HCT116 (cell line): ENCODE measurements around the gene AXIN2. TPM values are rescaled to one million over a fixed set of nuclear protein-coding genes. Genes with fewer than 3 reads are reported as not detected.

Experiments
- ATAC-seq: fragments of 200-7000 bp; cut with Tn5 transposase; 2 replicates; pipeline ENCODE4 v1.9.1; 2020; ENCODE audit warnings: mild to moderate bottlenecking, moderate library complexity
- BruUV-seq: library from RNA; stranded (reverse); fragments of 400-500 nt; replicated peaks from 2 replicates; lab custom pipeline; 2021; lab: Mats Ljungman, UMichigan
- CTCF ChIA-PET: fragments of 300-600 bp; sonication (Branson Sonifier 250); formaldehyde crosslinking; loops from one replicate; lab custom pipeline; 2021; ENCODE audit warnings: antibody characterized with exemption; lab: Charles Lee
- POLR2A ChIA-PET: fragments of 300-600, 350-600 bp; sonication (Branson Sonifier 250); formaldehyde crosslinking; loops from one replicate; lab custom pipeline; 2021; ENCODE audit warnings: antibody characterized with exemption; lab: Charles Lee
- RAD21 ChIA-PET, 2 experiments: fragments of 300-600 bp; sonication (Branson Sonifier 250); formaldehyde crosslinking; loops; one replicate each; lab custom pipeline; 2023; ENCODE audit warnings: low total read pairs in 2 of 2; ENCODE audit not compliant: uncharacterized antibody in 2 of 2, unreplicated experiment in 2 of 2, low non-redundant PET in 1 of 2; lab: Charles Lee
- DNase-seq: peaks from one replicate; pipeline ENCODE4 v3.0.0-alpha.2; 2010; ENCODE audit warnings: low read depth, low spot score
- H2AFZ ChIP-seq: fragments of 200-600 bp; shearing (Covaris generic), sonication (generic); 2 replicates; pipeline ENCODE4 v1.6.1; 2017; ENCODE audit warnings: low read depth, mixed run types, mixed read lengths, antibody characterized with exemption, low read length; ENCODE audit not compliant: poor library complexity, severe bottlenecking
- H3K27ac ChIP-seq: 2 replicates; pipeline ENCODE4 v1.5.1; 2012; ENCODE audit warnings: low read depth, low read length
- H3K27me3 ChIP-seq: fragments of 200-600 bp; sonication (generic); 2 replicates; pipeline ENCODE4 v1.6.1; 2016; ENCODE audit warnings: mixed run types, low read length, mixed read lengths; ENCODE audit not compliant: insufficient read depth
- H3K36me3 ChIP-seq, 2 experiments: fragments of 200-500 bp in 1 of 2; fragments of 200-600 bp in 1 of 2; sonication (Bioruptor generic) in 1 of 2; sonication (generic) in 1 of 2; 2 replicates each; pipeline versions ENCODE4 v1.5.1 to v1.6.1; 2014 to 2016; ENCODE audit warnings: low read length in 2 of 2, inconsistent platforms in 1 of 2, mixed read lengths in 1 of 2, mixed run types in 1 of 2; ENCODE audit not compliant: insufficient read depth in 2 of 2, control insufficient read depth in 1 of 2
- H3K4me1 ChIP-seq, 2 experiments: fragments of 200-600 bp in 1 of 2; sonication (generic) in 1 of 2; 2 replicates each; pipeline versions ENCODE4 v1.5.1 to v1.6.1; 2012 to 2017; ENCODE audit warnings: low read length in 2 of 2, inconsistent platforms in 1 of 2, mild to moderate bottlenecking in 1 of 2, mixed read lengths in 1 of 2, mixed run types in 1 of 2, moderate library complexity in 1 of 2; ENCODE audit not compliant: insufficient read depth in 2 of 2, control insufficient read depth in 1 of 2
- H3K4me2 ChIP-seq: fragments of 200-600 bp; sonication (generic); 2 replicates; pipeline ENCODE4 v1.6.1; 2017; ENCODE audit warnings: mixed run types, low read length, mixed read lengths
- H3K4me3 ChIP-seq, 2 experiments: fragments of 200-600 bp in 1 of 2; sonication (generic) in 1 of 2; replicated peaks in 1 of 2; 2 replicates each; pipeline ENCODE4 v1.5.1; 2011 to 2016; ENCODE audit warnings: low read length in 2 of 2, control low read depth in 1 of 2, low read depth in 1 of 2, mild to moderate bottlenecking in 1 of 2, mixed read lengths in 1 of 2, mixed run types in 1 of 2
- H3K79me2 ChIP-seq: fragments of 200-600 bp; sonication (generic); 2 replicates; pipeline ENCODE4 v1.6.1; 2017; ENCODE audit warnings: mild to moderate bottlenecking, mixed run types, low read length, moderate library complexity, mixed read lengths; ENCODE audit not compliant: insufficient read depth
- H3K9ac ChIP-seq: fragments of 200-600 bp; sonication (generic); 2 replicates; pipeline ENCODE4 v1.6.1; 2016; ENCODE audit warnings: low read length, mixed read lengths
- H3K9me2 ChIP-seq: fragments of 200-600 bp; sonication (generic), shearing (Covaris generic); 2 replicates; pipeline ENCODE4 v1.6.1; 2017; ENCODE audit warnings: mixed run types, mild to moderate bottlenecking, moderate library complexity; ENCODE audit not compliant: insufficient read depth
- H3K9me3 ChIP-seq, 2 experiments: fragments of 200-500 bp in 1 of 2; fragments of 200-600 bp in 1 of 2; sonication (Bioruptor generic) in 1 of 2; sonication (generic) in 1 of 2; 2 replicates each; pipeline ENCODE4 v1.6.1; 2014 to 2017; ENCODE audit warnings: low read length in 2 of 2, mixed read lengths in 2 of 2, inconsistent platforms in 1 of 2, low read depth in 1 of 2, mild to moderate bottlenecking in 1 of 2, mixed run types in 1 of 2, moderate library complexity in 1 of 2; ENCODE audit not compliant: control insufficient read depth in 1 of 2, insufficient read depth in 1 of 2
- H4K20me1 ChIP-seq: fragments of 200-600 bp; sonication (generic), shearing (Covaris generic); 2 replicates; pipeline ENCODE4 v1.6.1; 2017; ENCODE audit warnings: mixed run types, mild to moderate bottlenecking, moderate library complexity; ENCODE audit not compliant: insufficient read depth
- CBX3 ChIP-seq: IDR thresholded peaks from 2 replicates; pipeline ENCODE4 v1.6.1; 2012; ENCODE audit warnings: low read depth
- CEBPB ChIP-seq: IDR thresholded peaks from 2 replicates; pipeline ENCODE4 v1.6.1; 2012; ENCODE audit warnings: low read depth
- EZH2phosphoT487 ChIP-seq: fragments of 200-600 bp; IDR thresholded peaks from 2 replicates; pipeline ENCODE4 v1.6.1; 2018; ENCODE audit warnings: antibody characterized with exemption, borderline replicate concordance
- FOSL1 ChIP-seq: IDR thresholded peaks from 2 replicates; pipeline ENCODE4 v1.6.1; 2012; ENCODE audit warnings: low read depth
- RAD21 ChIP-seq: IDR thresholded peaks from 2 replicates; pipeline ENCODE4 v1.6.1; 2012; ENCODE audit warnings: low read depth, mild to moderate bottlenecking
- SIN3A ChIP-seq: IDR thresholded peaks from 2 replicates; pipeline ENCODE4 v1.6.1; 2012; ENCODE audit warnings: low read depth
- SP1 ChIP-seq: IDR thresholded peaks from 2 replicates; pipeline ENCODE4 v1.6.1; 2012; ENCODE audit warnings: low read depth
- SRF ChIP-seq: IDR thresholded peaks from 2 replicates; pipeline ENCODE4 v1.6.1; 2012; ENCODE audit warnings: low read depth
- YY1 ChIP-seq: IDR thresholded peaks from 2 replicates; pipeline ENCODE4 v1.6.1; 2011; ENCODE audit warnings: low read length, low read depth, moderate library complexity, mild to moderate bottlenecking; ENCODE audit not compliant: insufficient replicate concordance; ENCODE audit errors: extremely low read depth
- ZFX ChIP-seq: fragments of 450-650 bp; IDR thresholded peaks from 2 replicates; pipeline ENCODE4 v1.6.1; 2017
- intact Hi-C: fragments of 100-400 bp; cut with micrococcal nuclease; formaldehyde crosslinking; loops from 2 replicates; pipeline ENCODE4 v1.10.0; 2022
- total RNA-seq: library from RNA; stranded (reverse); gene quantifications from one replicate; pipeline ENCODE4 v1.2.1, GENCODE V29; 2021; ENCODE audit not compliant: unreplicated experiment
- TF ChIP-seq, protein P1 (sequence below): IDR thresholded peaks from 2 replicates; pipeline ENCODE4 v1.6.1; 2012; ENCODE audit warnings: low read depth
- TF ChIP-seq, protein P2 (sequence below): IDR thresholded peaks from 2 replicates; pipeline ENCODE4 v1.6.1; 2012
- TF ChIP-seq, protein P3 (sequence below), 3 experiments: fragments of 200-600 bp in 1 of 3; sonication (generic) in 1 of 3; IDR thresholded peaks in 2 of 3; conservative IDR thresholded peaks in 1 of 3; 2 replicates each; pipeline ENCODE4 v1.5.1; 2012 to 2017; ENCODE audit warnings: low read depth in 2 of 3, low read length in 2 of 3, antibody characterized with exemption in 1 of 3, borderline replicate concordance in 1 of 3, control low read depth in 1 of 3, mild to moderate bottlenecking in 1 of 3, mixed read lengths in 1 of 3, mixed run types in 1 of 3, moderate library complexity in 1 of 3; ENCODE audit not compliant: insufficient read depth in 1 of 3

Gene AXIN2
- total RNA-seq, 1 experiment from 2014 or later, result 7.1 TPM

DNA sequence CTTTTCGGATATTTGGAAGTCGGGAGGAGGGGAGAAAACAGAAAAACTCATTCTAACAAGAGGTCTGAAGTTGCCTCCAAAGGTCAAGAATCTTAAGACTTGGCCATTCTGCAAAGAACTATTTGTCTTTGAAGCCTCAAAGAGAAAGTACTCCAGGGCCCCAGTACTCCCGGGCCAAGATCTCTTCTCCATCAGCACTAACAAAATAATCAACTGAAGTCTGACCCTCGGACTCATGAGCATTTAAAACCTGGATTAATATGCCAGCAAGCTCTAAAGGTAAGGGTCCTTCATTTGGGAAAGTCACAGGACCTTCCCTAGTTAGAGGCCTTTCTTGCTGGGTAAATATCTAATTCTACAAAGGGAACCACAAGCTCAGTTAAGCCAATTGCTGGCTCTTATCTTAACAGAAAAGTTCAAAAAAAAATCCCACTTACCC is 4.5 kb downstream of the AXIN2 start (continued):
- TF ChIP-seq RAD21, result no peak
- TF ChIP-seq FOSL1, result no peak
- TF ChIP-seq SP1, result no peak
- TF ChIP-seq, protein P1, sequence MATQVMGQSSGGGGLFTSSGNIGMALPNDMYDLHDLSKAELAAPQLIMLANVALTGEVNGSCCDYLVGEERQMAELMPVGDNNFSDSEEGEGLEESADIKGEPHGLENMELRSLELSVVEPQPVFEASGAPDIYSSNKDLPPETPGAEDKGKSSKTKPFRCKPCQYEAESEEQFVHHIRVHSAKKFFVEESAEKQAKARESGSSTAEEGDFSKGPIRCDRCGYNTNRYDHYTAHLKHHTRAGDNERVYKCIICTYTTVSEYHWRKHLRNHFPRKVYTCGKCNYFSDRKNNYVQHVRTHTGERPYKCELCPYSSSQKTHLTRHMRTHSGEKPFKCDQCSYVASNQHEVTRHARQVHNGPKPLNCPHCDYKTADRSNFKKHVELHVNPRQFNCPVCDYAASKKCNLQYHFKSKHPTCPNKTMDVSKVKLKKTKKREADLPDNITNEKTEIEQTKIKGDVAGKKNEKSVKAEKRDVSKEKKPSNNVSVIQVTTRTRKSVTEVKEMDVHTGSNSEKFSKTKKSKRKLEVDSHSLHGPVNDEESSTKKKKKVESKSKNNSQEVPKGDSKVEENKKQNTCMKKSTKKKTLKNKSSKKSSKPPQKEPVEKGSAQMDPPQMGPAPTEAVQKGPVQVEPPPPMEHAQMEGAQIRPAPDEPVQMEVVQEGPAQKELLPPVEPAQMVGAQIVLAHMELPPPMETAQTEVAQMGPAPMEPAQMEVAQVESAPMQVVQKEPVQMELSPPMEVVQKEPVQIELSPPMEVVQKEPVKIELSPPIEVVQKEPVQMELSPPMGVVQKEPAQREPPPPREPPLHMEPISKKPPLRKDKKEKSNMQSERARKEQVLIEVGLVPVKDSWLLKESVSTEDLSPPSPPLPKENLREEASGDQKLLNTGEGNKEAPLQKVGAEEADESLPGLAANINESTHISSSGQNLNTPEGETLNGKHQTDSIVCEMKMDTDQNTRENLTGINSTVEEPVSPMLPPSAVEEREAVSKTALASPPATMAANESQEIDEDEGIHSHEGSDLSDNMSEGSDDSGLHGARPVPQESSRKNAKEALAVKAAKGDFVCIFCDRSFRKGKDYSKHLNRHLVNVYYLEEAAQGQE, result no peak
- TF ChIP-seq, protein P2, sequence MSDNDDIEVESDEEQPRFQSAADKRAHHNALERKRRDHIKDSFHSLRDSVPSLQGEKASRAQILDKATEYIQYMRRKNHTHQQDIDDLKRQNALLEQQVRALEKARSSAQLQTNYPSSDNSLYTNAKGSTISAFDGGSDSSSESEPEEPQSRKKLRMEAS, result no peak

DNA sequence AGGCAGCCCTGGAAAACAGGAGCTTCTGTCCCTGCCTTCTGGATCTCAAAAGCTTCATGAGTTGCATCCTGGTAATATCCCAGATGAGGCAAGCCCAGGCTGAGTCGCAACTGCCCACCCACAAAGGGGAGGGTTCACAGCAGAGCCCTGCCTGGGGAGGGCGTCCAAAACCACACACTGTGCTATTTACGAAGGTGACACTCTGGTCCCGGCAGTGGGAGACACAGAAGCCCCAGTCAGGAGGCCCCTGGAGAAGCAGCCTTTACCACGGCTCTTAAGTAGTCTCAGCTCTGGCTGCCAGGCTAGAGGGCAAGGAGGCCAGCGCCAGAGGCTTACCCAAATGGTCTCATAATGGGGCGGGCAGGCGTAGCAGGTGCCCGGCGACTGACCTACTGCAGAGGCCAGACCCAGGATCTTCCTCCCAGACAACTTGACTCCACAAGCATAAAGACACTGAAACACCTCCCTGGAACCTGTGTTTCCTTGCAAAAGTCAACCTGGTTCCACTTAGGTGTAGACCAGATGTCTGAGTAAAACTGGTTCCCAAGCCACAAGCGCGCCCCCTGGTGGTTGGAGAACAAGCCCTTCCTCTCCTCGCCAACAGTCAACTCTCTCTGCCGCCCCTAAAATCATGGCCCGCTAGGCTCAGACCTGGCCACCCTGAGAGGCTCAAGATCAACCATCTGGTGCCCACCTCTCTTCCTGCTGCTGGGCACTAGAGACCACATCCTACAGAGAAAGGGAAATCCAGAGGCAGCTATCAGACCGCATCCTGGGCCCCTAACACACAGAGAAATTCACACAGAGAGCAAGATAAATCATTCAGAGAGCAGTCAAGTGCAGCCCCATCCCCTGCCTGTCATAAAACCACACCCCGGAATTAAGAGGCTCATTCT is 5.2 kb downstream of the AXIN2 start:
- Histone ChIP-seq H3K79me2 (peaks cover 23% of the 10 kb centered on the region), H3K9ac (no peak overlapping the region), H3K9me3 (no peaks in the 10 kb centered on the region), H3K4me3 (peak overlapping the region; percentile 13 to 15; a peak in 3 of 4 replicates), H3K9me2 (no peaks in the 10 kb centered on the region), H3K27ac (peak overlapping the region; percentile 86), H3K4me2 (peak overlapping the region; percentile 94), H3K27me3 (no peaks in the 10 kb centered on the region), H3K4me1 (peaks cover 19 to 41% of the 10 kb centered on the region in 2 experiments), H3K36me3 (peaks cover 0 to 5% of the 10 kb centered on the region in 2 experiments; a peak in 2 of 4 replicates), H2AFZ (no peak overlapping the region), H4K20me1 (no peaks in the 10 kb centered on the region)
- DNase-seq (peak; percentile 66), ATAC-seq (peak; percentile 43)
- intact Hi-C loops, result loop anchor here (1.0 to 5.0 kb wide), 5 partner anchors 137 to 431 kb away; no protein-coding TSS in a partner anchor
- ChIA-PET CTCF (interaction anchor here (0.7 to 2.5 kb wide), 8 partner anchors 8 to 609 kb away, joined by 3 to 35 read pairs (median 5); no protein-coding TSS in a partner anchor), POLR2A (no interaction called here), RAD21 (interaction anchor here (1.7 to 2.6 kb wide), 2 partner anchors 262 to 324 kb away, joined by 5 to 11 read pairs; no protein-coding TSS in a partner anchor)
- TF ChIP-seq ZFX (no peak), SIN3A (no peak), SRF (no peak), YY1 (no peak), RAD21 (peak; percentile 78), CBX3 (no peak), EZH2phosphoT487 (no peak), CEBPB (no peak), FOSL1 (no peak)
- TF ChIP-seq, protein P3, sequence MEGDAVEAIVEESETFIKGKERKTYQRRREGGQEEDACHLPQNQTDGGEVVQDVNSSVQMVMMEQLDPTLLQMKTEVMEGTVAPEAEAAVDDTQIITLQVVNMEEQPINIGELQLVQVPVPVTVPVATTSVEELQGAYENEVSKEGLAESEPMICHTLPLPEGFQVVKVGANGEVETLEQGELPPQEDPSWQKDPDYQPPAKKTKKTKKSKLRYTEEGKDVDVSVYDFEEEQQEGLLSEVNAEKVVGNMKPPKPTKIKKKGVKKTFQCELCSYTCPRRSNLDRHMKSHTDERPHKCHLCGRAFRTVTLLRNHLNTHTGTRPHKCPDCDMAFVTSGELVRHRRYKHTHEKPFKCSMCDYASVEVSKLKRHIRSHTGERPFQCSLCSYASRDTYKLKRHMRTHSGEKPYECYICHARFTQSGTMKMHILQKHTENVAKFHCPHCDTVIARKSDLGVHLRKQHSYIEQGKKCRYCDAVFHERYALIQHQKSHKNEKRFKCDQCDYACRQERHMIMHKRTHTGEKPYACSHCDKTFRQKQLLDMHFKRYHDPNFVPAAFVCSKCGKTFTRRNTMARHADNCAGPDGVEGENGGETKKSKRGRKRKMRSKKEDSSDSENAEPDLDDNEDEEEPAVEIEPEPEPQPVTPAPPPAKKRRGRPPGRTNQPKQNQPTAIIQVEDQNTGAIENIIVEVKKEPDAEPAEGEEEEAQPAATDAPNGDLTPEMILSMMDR (IDR thresholded peaks at IDR 0.05 in 2 of 3, conservative IDR thresholded peaks at IDR 0.05 in 1 of 3; ENCODE audit: borderline replicate concordance in 1 of 3, insufficient read depth in 1 of 3, low read depth in 2 of 3, low read length in 2 of 3), result peak; percentile 69 to 99 (median 99)
- TF ChIP-seq, protein P2, result no peak
- BruUV-seq, result no TSS peak
